ENCODE data around the gene KAT7. TPM values are rescaled to one million over a fixed set of nuclear protein-coding genes. Genes with fewer than 3 reads are reported as not detected.
A peak's percentile ranks its signal among the peaks of the same experiment; 100 is the strongest.

KAT7 gene
- total RNA-seq, 4 donors from 2014 or later, result 32.6 to 49.8 (median 45.2) TPM

GRCh38 chr17:49830605-49831004, 42.1 kb downstream of the KAT7 start:
- peak overlapping the region in 3 of 4 donors; percentile 2 to 66 (median 16) for H3K27ac ChIP-seq
- peaks cover 0 to 27% of the 10 kb centered on the region in 2 donors for H3K36me3 ChIP-seq
- no peak overlapping the region for H3K4me3 ChIP-seq
- in situ Hi-C loops (cut with MboI; ENCODE audit: low sequenced_read_pairs in 4 of 4), result no loop called here
- TF ChIP-seq CTCF (IDR thresholded peaks at IDR 0.05 in 4 of 5, conservative IDR thresholded peaks at IDR 0.05 in 1 of 5) (no peak), POLR2A (IDR thresholded peaks at IDR 0.05) (no peak)
- no peaks in the 10 kb centered on the region for H3K27me3 ChIP-seq
- H3K4me1 ChIP-seq, result peaks cover 25 to 46% of the 10 kb centered on the region in 2 donors
- intact Hi-C loops (cut with DNase I; ENCODE audit: low total_unique reads), result no loop called here
- ATAC-seq, result no peak
- no peak for DNase-seq
- no peaks in the 10 kb centered on the region for H3K9me3 ChIP-seq

DNA sequence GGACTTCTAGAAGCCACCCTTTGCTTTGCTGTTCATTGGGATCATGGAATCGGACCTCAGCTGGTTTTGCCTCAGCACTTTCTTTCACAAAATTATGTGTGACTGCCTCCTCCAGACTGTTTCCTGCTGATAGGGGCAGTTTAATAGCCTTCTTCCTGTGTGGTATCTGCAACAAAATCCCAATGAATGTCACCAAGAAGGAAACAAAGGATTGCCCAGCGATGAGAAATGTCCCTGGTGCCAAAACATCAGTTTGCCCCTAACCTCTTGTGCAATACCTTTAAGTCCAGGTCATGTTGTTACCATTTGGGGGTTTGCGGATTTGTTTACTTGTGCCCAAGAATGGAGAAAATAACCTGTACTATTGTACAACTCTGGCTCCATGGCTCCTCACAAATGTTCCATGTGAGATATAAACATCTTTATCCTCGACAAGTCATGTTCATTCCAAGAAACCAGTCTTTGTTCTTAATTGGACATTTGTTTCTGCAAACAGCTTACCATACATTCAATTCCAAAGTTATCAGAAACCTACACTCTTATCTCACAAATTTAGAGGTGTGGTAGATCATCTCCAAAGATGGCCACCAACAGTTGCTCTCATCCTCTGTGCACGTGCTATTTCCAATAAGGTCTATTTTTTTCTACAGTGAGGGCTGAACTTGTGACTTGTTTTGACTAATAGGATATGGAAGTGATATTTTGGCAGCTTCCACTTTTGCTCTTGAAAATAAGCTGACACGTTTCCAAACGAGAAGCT, 44.5 kb downstream of the KAT7 start:
- Histone ChIP-seq H3K27me3 (no peaks in the 10 kb centered on the region), H3K4me3 (no peak overlapping the region), H3K27ac (peak overlapping the region in 2 of 4 donors; percentile 38 to 46), H3K9me3 (no peaks in the 10 kb centered on the region), H3K4me1 (peaks cover 35 to 55% of the 10 kb centered on the region in 2 donors), H3K36me3 (peaks cover 0 to 2% of the 10 kb centered on the region in 2 donors)
- intact Hi-C loops (cut with DNase I; ENCODE audit: low total_unique reads), result no loop called here
- TF ChIP-seq CTCF (IDR thresholded peaks at IDR 0.05 in 4 of 5, conservative IDR thresholded peaks at IDR 0.05 in 1 of 5), result no peak
- TF ChIP-seq POLR2A (IDR thresholded peaks at IDR 0.05), result no peak
- ATAC-seq (no peak), DNase-seq (no peak)
- in situ Hi-C loops (cut with MboI; ENCODE audit: low sequenced_read_pairs in 4 of 4), result no loop called here

DNA sequence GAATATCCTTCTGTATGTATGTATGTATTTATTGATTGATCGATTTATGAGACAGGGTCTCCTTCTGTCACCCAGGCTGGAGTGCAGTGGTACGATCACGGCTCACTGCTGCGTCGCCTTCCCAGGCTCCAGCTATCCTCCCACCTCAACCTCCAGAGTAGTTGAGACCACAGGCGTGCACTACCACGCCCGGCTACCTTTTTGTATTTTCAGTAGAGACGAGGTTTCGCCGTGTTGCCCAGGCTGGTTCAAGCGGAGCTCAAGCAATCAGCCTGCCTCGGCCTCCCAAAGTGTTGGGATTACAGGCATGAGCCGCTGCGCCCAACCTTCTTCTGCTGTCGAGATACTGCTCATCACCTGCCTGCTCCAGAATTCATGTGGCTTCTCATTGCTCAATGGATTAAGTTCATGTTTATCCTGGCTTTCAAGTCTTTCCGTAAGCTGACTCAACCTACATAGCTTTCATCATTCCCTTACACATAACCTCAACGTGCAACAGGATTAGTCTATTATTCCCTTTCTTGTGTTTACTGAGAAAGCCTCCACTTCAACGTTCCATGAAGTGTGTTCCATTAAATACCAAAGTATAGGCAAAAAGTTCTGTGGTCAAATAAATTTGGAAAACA, 45.8 kb downstream of the KAT7 start:
- no peaks in the 10 kb centered on the region for H3K36me3 ChIP-seq
- ATAC-seq, result no peak

GRCh38 chr17:49835472-49835871, 47.0 kb downstream of the KAT7 start:
- no peak overlapping the region for H3K4me3 ChIP-seq
- no peaks in the 10 kb centered on the region for H3K9me3 ChIP-seq
- peak; percentile 10 to 66 for ATAC-seq
- peak overlapping the region; percentile 2 to 75 (median 48) for H3K27ac ChIP-seq
- intact Hi-C loops (cut with DNase I; ENCODE audit: low total_unique reads) (no loop called here), in situ Hi-C loops (cut with MboI; ENCODE audit: low sequenced_read_pairs in 4 of 4) (no loop called here)
- no peaks in the 10 kb centered on the region for H3K27me3 ChIP-seq
- H3K36me3 ChIP-seq, result no peaks in the 10 kb centered on the region
- DNase-seq, result peak in 1 of 2 donors; percentile 55
- H3K4me1 ChIP-seq, result peaks cover 18 to 38% of the 10 kb centered on the region in 2 donors
- TF ChIP-seq CTCF (IDR thresholded peaks at IDR 0.05 in 4 of 5, conservative IDR thresholded peaks at IDR 0.05 in 1 of 5), result no peak
- TF ChIP-seq POLR2A (IDR thresholded peaks at IDR 0.05), result no peak

More for the DNA sequence above, 45.8 kb downstream of the KAT7 start:
- Histone ChIP-seq H3K27ac (peak overlapping the region in 2 of 4 donors; percentile 38 to 63), H3K4me3 (no peak overlapping the region), H3K4me1 (peaks cover 23 to 43% of the 10 kb centered on the region in 2 donors), H3K27me3 (no peaks in the 10 kb centered on the region), H3K9me3 (no peaks in the 10 kb centered on the region)
- intact Hi-C loops (cut with DNase I; ENCODE audit: low total_unique reads), result no loop called here
- DNase-seq, result no peak
- TF ChIP-seq CTCF (IDR thresholded peaks at IDR 0.05 in 4 of 5, conservative IDR thresholded peaks at IDR 0.05 in 1 of 5) (no peak), POLR2A (IDR thresholded peaks at IDR 0.05) (no peak)
- in situ Hi-C loops (cut with MboI; ENCODE audit: low sequenced_read_pairs in 4 of 4), result no loop called here

Data from gastrocnemius medialis (tissue), 4 donors.